ENCODE results near the gene SMARCD1. TPM values are rescaled to one million over a fixed set of nuclear protein-coding genes. Genes with fewer than 3 reads are reported as not detected.

Gene SMARCD1
- total RNA-seq, result 10 to 100 TPM in 4 of 5 donors, 1 to 10 TPM in 1; 2.9 to 75.9 (median 23.8) TPM
- polyA plus RNA-seq, result 10 to 100 TPM; 10.1 to 17.3 (median 14.9) TPM
- long read RNA-seq, donor 1, partial matches to known transcripts, result 0 of 4 reads
- long read RNA-seq, donor 1, other reads (novel, unspliced or antisense), result 0 of 4 reads
- long read RNA-seq, donor 2, partial matches to known transcripts, result 0 of 2 reads
- long read RNA-seq, donor 2, other reads (novel, unspliced or antisense), result 0 of 2 reads
- long read RNA-seq, donor 3, partial matches to known transcripts, result 0 of 2 reads
- long read RNA-seq, donor 3, other reads (novel, unspliced or antisense), result 0 of 2 reads
- long read RNA-seq, donor 4, result 0 reads
- long read RNA-seq, donor 5, partial matches to known transcripts, result 5 of 7 reads
- long read RNA-seq, donor 5, other reads (novel, unspliced or antisense), result 0 of 7 reads
- long read RNA-seq, donor 6, transcript SMARCD1-202 (13 exons, 3,658 nt), result major isoform, 12 of 22 reads
- long read RNA-seq, donor 6, partial matches to known transcripts, result 5 of 22 reads
- long read RNA-seq, donor 6, other reads (novel, unspliced or antisense), result 0 of 22 reads
- long read RNA-seq, donor 7, partial matches to known transcripts, result 0 of 2 reads
- long read RNA-seq, donor 7, other reads (novel, unspliced or antisense), result 0 of 2 reads
- long read RNA-seq, donor 8, partial matches to known transcripts, result 0 of 4 reads
- long read RNA-seq, donor 8, other reads (novel, unspliced or antisense), result 0 of 4 reads
- long read RNA-seq, donor 9, partial matches to known transcripts, result 5 of 8 reads
- long read RNA-seq, donor 9, other reads (novel, unspliced or antisense), result 0 of 8 reads
- long read RNA-seq, donor 10, partial matches to known transcripts, result 0 of 1 reads
- long read RNA-seq, donor 10, other reads (novel, unspliced or antisense), result 0 of 1 reads

DNA sequence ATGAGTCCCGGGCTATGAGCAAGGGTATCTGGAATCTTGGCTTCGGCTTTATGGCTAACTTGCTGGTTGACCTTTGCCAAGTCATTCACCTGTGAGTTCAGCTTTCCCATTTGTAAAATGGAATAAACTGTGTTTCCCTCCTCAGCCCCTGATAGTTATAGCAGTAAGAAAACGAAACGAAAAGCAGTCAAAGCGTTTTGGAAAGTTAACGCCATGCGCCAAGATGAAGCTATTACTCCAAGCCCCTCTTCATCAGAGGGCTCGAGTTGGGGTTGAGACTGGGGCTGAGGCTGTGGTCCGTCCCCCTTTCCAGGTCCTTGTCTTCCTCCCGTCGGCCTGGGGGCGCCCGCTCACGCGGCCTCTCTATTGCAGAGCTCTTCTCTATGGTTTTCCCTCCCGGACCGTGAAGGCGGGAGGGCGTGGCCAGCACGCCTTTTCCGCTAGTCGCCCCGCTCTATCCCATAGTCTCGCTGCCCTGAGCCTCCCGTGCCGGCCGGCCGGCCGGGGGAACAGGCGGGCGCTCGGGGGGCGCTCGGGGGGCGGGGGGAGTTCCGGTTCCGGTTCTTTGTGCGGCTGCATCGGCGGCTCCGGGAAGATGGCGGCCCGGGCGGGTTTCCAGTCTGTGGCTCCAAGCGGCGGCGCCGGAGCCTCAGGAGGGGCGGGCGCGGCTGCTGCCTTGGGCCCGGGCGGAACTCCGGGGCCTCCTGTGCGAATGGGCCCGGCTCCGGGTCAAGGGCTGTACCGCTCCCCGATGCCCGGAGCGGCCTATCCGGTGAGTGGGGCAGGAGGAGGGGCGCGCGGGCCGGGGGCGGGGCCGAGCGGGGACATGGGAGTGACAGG, at the start of gene SMARCD1:
Gene SMARCD1, plus strand, starts transcription at position 568 of the 840 bp plus-strand sequence. Its CDS starts 28 bp downstream, at position 596.
- TF ChIP-seq, protein P1, sequence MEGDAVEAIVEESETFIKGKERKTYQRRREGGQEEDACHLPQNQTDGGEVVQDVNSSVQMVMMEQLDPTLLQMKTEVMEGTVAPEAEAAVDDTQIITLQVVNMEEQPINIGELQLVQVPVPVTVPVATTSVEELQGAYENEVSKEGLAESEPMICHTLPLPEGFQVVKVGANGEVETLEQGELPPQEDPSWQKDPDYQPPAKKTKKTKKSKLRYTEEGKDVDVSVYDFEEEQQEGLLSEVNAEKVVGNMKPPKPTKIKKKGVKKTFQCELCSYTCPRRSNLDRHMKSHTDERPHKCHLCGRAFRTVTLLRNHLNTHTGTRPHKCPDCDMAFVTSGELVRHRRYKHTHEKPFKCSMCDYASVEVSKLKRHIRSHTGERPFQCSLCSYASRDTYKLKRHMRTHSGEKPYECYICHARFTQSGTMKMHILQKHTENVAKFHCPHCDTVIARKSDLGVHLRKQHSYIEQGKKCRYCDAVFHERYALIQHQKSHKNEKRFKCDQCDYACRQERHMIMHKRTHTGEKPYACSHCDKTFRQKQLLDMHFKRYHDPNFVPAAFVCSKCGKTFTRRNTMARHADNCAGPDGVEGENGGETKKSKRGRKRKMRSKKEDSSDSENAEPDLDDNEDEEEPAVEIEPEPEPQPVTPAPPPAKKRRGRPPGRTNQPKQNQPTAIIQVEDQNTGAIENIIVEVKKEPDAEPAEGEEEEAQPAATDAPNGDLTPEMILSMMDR (IDR thresholded peaks at IDR 0.05), result no peak
- TF ChIP-seq POLR2A (IDR thresholded peaks at IDR 0.05) (no peak), POLR2AphosphoS5 (IDR thresholded peaks at IDR 0.05) (peak in 1 of 3 donors; percentile 42)
- Histone ChIP-seq H3K36me3 (peaks cover 27 to 39% (median 36%) of the 10 kb centered on the region in 4 donors), H3K27ac (peak within 1 kb of the TSS; percentile 96 to 98 (median 97)), H3K9me3 (no peaks in the 10 kb centered on the region), H3K4me3 (peak within 1 kb of the TSS; percentile 91 to 99 (median 97)), H3K27me3 (no peaks in the 10 kb centered on the region), H3K4me1 (peaks cover 14 to 44% (median 26%) of the 10 kb centered on the region in 4 donors)
- WGBS, 5 donors, result 0 to 1% (median 1%) methylated on average over 34 to 69 of the region's 69 CpGs
- DNase-seq, result peak; percentile 89 to 97
- intact Hi-C loops (cut with DNase I; ENCODE audit: low total_unique reads), result no loop called here

DNA sequence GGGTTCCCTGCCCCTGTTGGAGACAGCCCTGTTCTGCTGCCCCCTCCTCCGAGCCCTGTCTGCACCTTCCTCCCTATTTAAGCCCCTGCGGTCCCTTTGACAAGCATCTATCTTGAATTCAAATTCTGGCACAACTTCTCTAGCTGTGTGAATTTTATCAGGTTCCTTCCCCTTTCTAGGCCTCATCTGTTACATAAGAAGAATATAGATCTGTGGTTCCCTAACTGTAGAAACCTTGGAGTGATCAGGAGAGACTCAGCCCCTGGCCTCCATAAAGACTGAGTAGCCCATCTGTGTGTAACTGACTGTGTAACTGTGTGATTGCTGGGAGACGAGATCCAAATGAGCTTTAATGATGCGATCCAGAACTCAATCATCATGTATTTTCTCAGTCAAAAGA, 46.8 kb upstream of the SMARCD1 start:
- Histone ChIP-seq H3K4me3 (no peak overlapping the region), H3K27ac (no peak overlapping the region), H3K9me3 (no peaks in the 10 kb centered on the region), H3K27me3 (peaks cover 0 to 10% (median 0%) of the 10 kb centered on the region in 3 donors), H3K36me3 (no peaks in the 10 kb centered on the region), H3K4me1 (peaks cover 0 to 9% (median 8%) of the 10 kb centered on the region in 4 donors)
- 79 to 94% (median 91%) methylated on average over 4 of the region's 4 CpGs for WGBS, 5 donors
- no peak for TF ChIP-seq POLR2A (IDR thresholded peaks at IDR 0.05)
- TF ChIP-seq POLR2AphosphoS5 (IDR thresholded peaks at IDR 0.05), result no peak
- TF ChIP-seq EP300 (IDR thresholded peaks at IDR 0.05), result no peak
- TF ChIP-seq, protein P1 (IDR thresholded peaks at IDR 0.05), result no peak
- DNase-seq, result no peak
- intact Hi-C loops (cut with DNase I; ENCODE audit: low total_unique reads), result no loop called here

DNA sequence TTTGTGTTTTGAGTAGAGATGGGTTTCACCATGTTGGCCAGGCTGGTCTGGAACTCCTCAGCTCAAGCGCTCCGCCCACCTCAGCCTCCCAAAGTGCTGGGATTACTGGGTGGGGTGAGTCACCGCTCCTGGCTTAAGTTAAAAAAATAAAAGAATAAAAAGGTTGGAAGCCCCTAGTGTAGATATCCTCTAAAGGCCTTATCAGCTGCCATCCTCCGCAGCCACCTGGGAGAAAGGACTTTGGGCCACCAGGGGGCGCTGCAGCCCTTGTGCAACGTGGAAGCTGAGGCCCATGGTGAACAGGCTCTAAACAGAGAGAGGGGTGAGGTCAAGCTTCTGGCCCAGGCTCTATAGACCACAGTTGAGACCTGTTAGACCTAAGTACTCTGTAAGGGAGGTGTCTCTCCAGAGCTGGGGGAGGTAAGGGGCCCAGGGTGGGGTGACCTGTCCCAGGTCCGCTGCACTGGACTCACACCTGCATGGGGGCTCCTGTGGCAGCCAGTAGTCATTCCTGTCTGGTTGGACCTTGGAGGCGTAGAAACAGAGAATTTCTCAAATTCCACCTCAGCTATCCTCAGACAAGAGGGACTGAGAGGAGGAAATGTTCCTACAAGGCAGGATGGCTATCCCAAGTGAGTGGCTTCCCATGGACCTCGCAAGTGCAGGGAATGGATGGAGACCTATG, 45.8 kb upstream of the SMARCD1 start:
- Histone ChIP-seq H3K9me3 (no peaks in the 10 kb centered on the region), H3K4me1 (peaks cover 0 to 9% (median 8%) of the 10 kb centered on the region in 4 donors), H3K27me3 (peaks cover 0 to 6% (median 0%) of the 10 kb centered on the region in 3 donors), H3K36me3 (no peaks in the 10 kb centered on the region), H3K27ac (no peak overlapping the region), H3K4me3 (no peak overlapping the region)
- intact Hi-C loops (cut with DNase I; ENCODE audit: low total_unique reads), result no loop called here
- peak; percentile 93 to 94 for DNase-seq
- WGBS, 5 donors, result 40 to 49% (median 43%) methylated on average over 9 of the region's 9 CpGs
- no peak for TF ChIP-seq EP300 (IDR thresholded peaks at IDR 0.05)
- peak in 1 of 3 donors; percentile 22 for TF ChIP-seq POLR2AphosphoS5 (IDR thresholded peaks at IDR 0.05)
- no peak for TF ChIP-seq POLR2A (IDR thresholded peaks at IDR 0.05)
- TF ChIP-seq, protein P1 (IDR thresholded peaks at IDR 0.05), result peak in 6 of 7 experiments; percentile 41 to 97 (median 87)
